ENCODE results near the gene RHOBTB1. TPM values are rescaled to one million over a fixed set of nuclear protein-coding genes. Genes with fewer than 3 reads are reported as not detected.
"Not testable (repeated sequence)": the region's sequence is repeated elsewhere in the genome, so short reads cannot be mapped to it uniquely, and the experiment has no call there.

The RHOBTB1 gene
- total RNA-seq, 1 donor from 2014 or later, result 14.4 TPM

- H3K4me1 Mint-ChIP-seq (ENCODE audit: low read depth, unreplicated experiment), result peaks cover 3% of the 10 kb centered on the region
- H3K36me3 Mint-ChIP-seq (ENCODE audit: unreplicated experiment), result no peaks in the 10 kb centered on the region
- no peaks in the 10 kb centered on the region for H3K9me3 Mint-ChIP-seq (ENCODE audit: unreplicated experiment)
- DNase-seq, result no peak
- H3K27me3 Mint-ChIP-seq (ENCODE audit: unreplicated experiment), result no peaks in the 10 kb centered on the region
- TF ChIP-seq CTCF (IDR thresholded peaks at IDR 0.05; ENCODE audit: partially characterized antibody, unreplicated experiment), result no peak
- no peak overlapping the region for H3K27ac Mint-ChIP-seq (ENCODE audit: unreplicated experiment)
- H3K4me3 Mint-ChIP-seq (ENCODE audit: unreplicated experiment), result no peak overlapping the region
These were observed 108.9 kb downstream of the RHOBTB1 start for GRCh38 chr10:60835049-60835448.

GRCh38 chr10:60834401-60834800 is 109.6 kb downstream of the RHOBTB1 start:
- H3K27me3 Mint-ChIP-seq (ENCODE audit: unreplicated experiment), result no peaks in the 10 kb centered on the region
- no peaks in the 10 kb centered on the region for H3K9me3 Mint-ChIP-seq (ENCODE audit: unreplicated experiment)
- no peak for TF ChIP-seq CTCF (IDR thresholded peaks at IDR 0.05; ENCODE audit: partially characterized antibody, unreplicated experiment)
- no peak overlapping the region for H3K4me3 Mint-ChIP-seq (ENCODE audit: unreplicated experiment)
- no peaks in the 10 kb centered on the region for H3K36me3 Mint-ChIP-seq (ENCODE audit: unreplicated experiment)
- DNase-seq, result no peak
- H3K4me1 Mint-ChIP-seq (ENCODE audit: low read depth, unreplicated experiment), result peaks cover 3% of the 10 kb centered on the region
- H3K27ac Mint-ChIP-seq (ENCODE audit: unreplicated experiment), result no peak overlapping the region

GRCh38 chr10:60832136-60832535 is 111.8 kb downstream of the RHOBTB1 start:
- H3K27ac Mint-ChIP-seq (ENCODE audit: unreplicated experiment); H3K9me3 Mint-ChIP-seq (ENCODE audit: unreplicated experiment); DNase-seq; H3K27me3 Mint-ChIP-seq (ENCODE audit: unreplicated experiment); H3K4me3 Mint-ChIP-seq (ENCODE audit: unreplicated experiment); H3K36me3 Mint-ChIP-seq (ENCODE audit: unreplicated experiment): not testable (repeated sequence)
- peaks cover 11% of the 10 kb centered on the region for H3K4me1 Mint-ChIP-seq (ENCODE audit: low read depth, unreplicated experiment)

- TF ChIP-seq CTCF (IDR thresholded peaks at IDR 0.05; ENCODE audit: partially characterized antibody, unreplicated experiment), result no peak
- Mint-ChIP-seq H3K4me3 (ENCODE audit: unreplicated experiment) (no peak overlapping the region), H3K4me1 (ENCODE audit: low read depth, unreplicated experiment) (peaks cover 7% of the 10 kb centered on the region), H3K36me3 (ENCODE audit: unreplicated experiment) (no peaks in the 10 kb centered on the region), H3K9me3 (ENCODE audit: unreplicated experiment) (no peaks in the 10 kb centered on the region), H3K27me3 (ENCODE audit: unreplicated experiment) (no peaks in the 10 kb centered on the region), H3K27ac (ENCODE audit: unreplicated experiment) (no peak overlapping the region)
- DNase-seq, result no peak
These were observed 115.5 kb downstream of the RHOBTB1 start for GRCh38 chr10:60828489-60828852.

- H3K27ac Mint-ChIP-seq (ENCODE audit: unreplicated experiment), result no peak overlapping the region
These were observed 116.0 kb downstream of the RHOBTB1 start for GRCh38 chr10:60827791-60828488.

More at GRCh38 chr10:60827791-60828488, 116.0 kb downstream of the RHOBTB1 start:
- Mint-ChIP-seq H3K36me3 (ENCODE audit: unreplicated experiment) (no peaks in the 10 kb centered on the region), H3K4me3 (ENCODE audit: unreplicated experiment) (no peak overlapping the region), H3K9me3 (ENCODE audit: unreplicated experiment) (no peaks in the 10 kb centered on the region), H3K27me3 (ENCODE audit: unreplicated experiment) (no peaks in the 10 kb centered on the region), H3K4me1 (ENCODE audit: low read depth, unreplicated experiment) (peaks cover 7% of the 10 kb centered on the region)
- DNase-seq, result no peak
- no peak for TF ChIP-seq CTCF (IDR thresholded peaks at IDR 0.05; ENCODE audit: partially characterized antibody, unreplicated experiment)
